SK-N-SH (cell line): ENCODE measurements around the gene TCF12. TPM values are rescaled to one million over a fixed set of nuclear protein-coding genes. Genes with fewer than 3 reads are reported as not detected.

Experiments used
- CTCF ChIA-PET: fragments of 300-600, 350-600 bp; formaldehyde crosslinking; extraction: SDS; loops from one replicate; lab custom pipeline; 2021; lab: Yijun Ruan, JAX
- POLR2A ChIA-PET: fragments of 350-600 bp; sonication (Branson Sonifier 250); formaldehyde crosslinking; extraction: SDS; loops from one replicate; lab custom pipeline; 2020; ENCODE audit warnings: antibody characterized with exemption, inconsistent platforms; lab: Yijun Ruan, JAX
- DNase-seq: peaks from one replicate; pipeline ENCODE4 v3.0.0; 2012
- H2AFZ ChIP-seq: fragments of 200-600 bp; sonication (generic); 2 replicates; pipeline ENCODE4 v1.8.1; 2016; ENCODE audit warnings: antibody characterized with exemption, mild to moderate bottlenecking, low read depth
- H3F3A ChIP-seq: fragments of 200-600 bp; sonication (generic); replicated peaks from 2 replicates; pipeline ENCODE3; 2016; ENCODE audit warnings: antibody characterized with exemption, mild to moderate bottlenecking; ENCODE audit not compliant: insufficient read depth
- H3K27ac ChIP-seq, 2 experiments: fragments of 200-500 bp in 1 of 2; fragments of 200-600 bp in 1 of 2; sonication (Bioruptor generic) in 1 of 2; sonication (generic), shearing (Covaris generic) in 1 of 2; 2 replicates each; pipeline versions ENCODE4 v1.5.1 to v1.6.1; 2014 to 2016; ENCODE audit warnings: low read depth in 2 of 2, inconsistent platforms in 1 of 2, low read length in 1 of 2, mild to moderate bottlenecking in 1 of 2, mixed read lengths in 1 of 2
- H3K27me3 ChIP-seq: fragments of 200-600 bp; sonication (generic), shearing (Covaris generic); 2 replicates; pipeline ENCODE4 v1.6.1; 2016; ENCODE audit warnings: mixed run types; ENCODE audit not compliant: insufficient read depth
- H3K36me3 ChIP-seq, 2 experiments: fragments of 200-500 bp in 1 of 2; fragments of 200-600 bp in 1 of 2; sonication (Bioruptor generic) in 1 of 2; sonication (generic) in 1 of 2; replicated peaks in 1 of 2; 2 replicates each; pipeline versions ENCODE3 to v1.5.1; 2014 to 2016; ENCODE audit warnings: low read length in 1 of 2, mild to moderate bottlenecking in 1 of 2; ENCODE audit not compliant: insufficient read depth in 2 of 2, control insufficient read depth in 1 of 2
- H3K4me1 ChIP-seq, 2 experiments: fragments of 200-500 bp in 1 of 2; fragments of 200-600 bp in 1 of 2; sonication (Bioruptor generic) in 1 of 2; sonication (generic), shearing (Covaris generic) in 1 of 2; 2 replicates each; pipeline versions ENCODE4 v1.5.1 to v1.6.1; 2014 to 2016; ENCODE audit warnings: low read depth in 1 of 2, low read length in 1 of 2, mixed run types in 1 of 2; ENCODE audit not compliant: insufficient read depth in 2 of 2, control insufficient read depth in 1 of 2
- H3K4me2 ChIP-seq: fragments of 200-600 bp; sonication (generic), shearing (Covaris generic); 2 replicates; pipeline ENCODE4 v1.6.1; 2017; ENCODE audit warnings: mixed run types
- H3K4me3 ChIP-seq, 2 experiments: fragments of 200-500 bp in 1 of 2; fragments of 200-600 bp in 1 of 2; sonication (Bioruptor generic) in 1 of 2; sonication (generic), shearing (Covaris generic) in 1 of 2; 2 replicates each; pipeline versions ENCODE4 v1.5.1 to v1.8.1; 2014 to 2016; ENCODE audit warnings: low read depth in 2 of 2, inconsistent platforms in 1 of 2, low read length in 1 of 2, mild to moderate bottlenecking in 1 of 2, mixed read lengths in 1 of 2, moderate library complexity in 1 of 2
- H3K79me2 ChIP-seq: fragments of 200-600 bp; sonication (generic); 2 replicates; pipeline ENCODE4 v1.8.1; 2017; ENCODE audit warnings: mild to moderate bottlenecking; ENCODE audit not compliant: insufficient read depth
- H3K9ac ChIP-seq: fragments of 200-600 bp; sonication (generic); 2 replicates; pipeline ENCODE4 v1.6.1; 2017; ENCODE audit warnings: mixed run types
- H3K9me2 ChIP-seq: fragments of 200-600 bp; sonication (generic); 2 replicates; pipeline ENCODE4 v1.6.1; 2017; ENCODE audit warnings: mixed run types
- H3K9me3 ChIP-seq: fragments of 200-600 bp; sonication (generic); 2 replicates; pipeline ENCODE4 v1.6.1; 2017; ENCODE audit warnings: mixed run types, mild to moderate bottlenecking, moderate library complexity
- H4K20me1 ChIP-seq: fragments of 200-600 bp; sonication (generic); 2 replicates; pipeline ENCODE4 v1.6.1; 2017; ENCODE audit warnings: mild to moderate bottlenecking, mixed run types; ENCODE audit not compliant: insufficient read depth
- CHD2 ChIP-seq: fragments of 150-350 bp; IDR thresholded peaks from 2 replicates; pipeline ENCODE4 v1.6.1; 2018; ENCODE audit warnings: low read length; ENCODE audit not compliant: partially characterized antibody
- EZH2phosphoT487 ChIP-seq: fragments of 200-600 bp; sonication (generic); IDR thresholded peaks from 2 replicates; pipeline ENCODE4 v1.6.1; 2017; ENCODE audit warnings: low read depth, mixed run types, mild to moderate bottlenecking, antibody characterized with exemption, moderate library complexity, borderline replicate concordance
- FOXJ3 ChIP-seq: sonication (generic); formaldehyde crosslinking; IDR thresholded peaks from 2 replicates; pipeline ENCODE4 v1.5.1; 2020; ENCODE audit warnings: mild to moderate bottlenecking, missing genetic modification reagents
- FOXM1 ChIP-seq: IDR thresholded peaks from 2 replicates; pipeline ENCODE4 v1.4.0; 2012; ENCODE audit warnings: low read depth, mild to moderate bottlenecking
- JUND ChIP-seq: IDR thresholded peaks from 2 replicates; pipeline ENCODE4 v1.4.0; 2012
- MEF2A ChIP-seq: IDR thresholded peaks from 2 replicates; pipeline ENCODE4 v1.4.0; 2012; ENCODE audit warnings: low read depth, borderline replicate concordance
- MXI1 ChIP-seq: IDR thresholded peaks from 2 replicates; pipeline ENCODE4 v1.6.1; 2012; ENCODE audit warnings: mild to moderate bottlenecking, low read depth, low read length, improper control_type of control experiment
- NRF1 ChIP-seq: IDR thresholded peaks from 2 replicates; pipeline ENCODE4 v1.6.1; 2012; ENCODE audit warnings: low read depth, mild to moderate bottlenecking, low read length
- POLR2AphosphoS5 ChIP-seq: IDR thresholded peaks from 2 replicates; pipeline ENCODE4 v1.6.1; 2012; ENCODE audit warnings: low read depth, low read length
- RAD21 ChIP-seq: IDR thresholded peaks from 2 replicates; pipeline ENCODE4 v1.6.1; 2012; ENCODE audit warnings: mild to moderate bottlenecking, low read length
- RFX5 ChIP-seq: IDR thresholded peaks from 2 replicates; pipeline ENCODE4 v1.6.1; 2012; ENCODE audit warnings: mild to moderate bottlenecking, improper control_type of control experiment, low read length
- RXRA ChIP-seq: IDR thresholded peaks from 2 replicates; pipeline ENCODE4 v1.4.0; 2012; ENCODE audit warnings: low read depth, mild to moderate bottlenecking, borderline replicate concordance
- SIN3A ChIP-seq: IDR thresholded peaks from 2 replicates; pipeline ENCODE4 v1.6.1; 2012; ENCODE audit warnings: low read depth, mild to moderate bottlenecking, low read length, moderate library complexity, borderline replicate concordance
- SMC3 ChIP-seq: IDR thresholded peaks from 2 replicates; pipeline ENCODE4 v1.6.1; 2012; ENCODE audit warnings: low read depth, low read length, improper control_type of control experiment
- TCF12 ChIP-seq: IDR thresholded peaks from 2 replicates; pipeline ENCODE4 v1.4.0; 2012
- YY1 ChIP-seq: IDR thresholded peaks from 2 replicates; pipeline ENCODE4 v1.4.0; 2012; ENCODE audit warnings: low read depth, mild to moderate bottlenecking
- WGBS: methylation state at CpG from one replicate; pipeline ENCODE4 v1.1.6; 2017; ENCODE audit warnings: low lambda C conversion rate; 5-methylcytosine and 5-hydroxymethylcytosine counted together
- polyA plus RNA-seq, 3 experiments: library from polyadenylated mRNA; depleted of rRNA; stranded (reverse); fragments of >200 nt; gene quantifications; 2 replicates each; pipeline ENCODE4 v1.2.3, GENCODE V29; 2012
- TF ChIP-seq, protein P1 (sequence below): fragments of 150-350 bp; IDR thresholded peaks from 2 replicates; pipeline ENCODE4 v1.6.1; 2017; ENCODE audit warnings: antibody characterized with exemption, low read length, low read depth, borderline replicate concordance
- TF ChIP-seq, protein P2 (sequence below): IDR thresholded peaks from 2 replicates; pipeline ENCODE4 v1.4.0; 2012; ENCODE audit warnings: low read depth, borderline replicate concordance
- TF ChIP-seq, protein P3 (sequence below): IDR thresholded peaks from 2 replicates; pipeline ENCODE4 v1.6.1; 2012; ENCODE audit warnings: mild to moderate bottlenecking, low read depth, low read length, moderate library complexity

Gene TCF12
- polyA plus RNA-seq, 1 of the 3 experiments (the other 2 are of a cell fraction) = 49.6 TPM

DNA sequence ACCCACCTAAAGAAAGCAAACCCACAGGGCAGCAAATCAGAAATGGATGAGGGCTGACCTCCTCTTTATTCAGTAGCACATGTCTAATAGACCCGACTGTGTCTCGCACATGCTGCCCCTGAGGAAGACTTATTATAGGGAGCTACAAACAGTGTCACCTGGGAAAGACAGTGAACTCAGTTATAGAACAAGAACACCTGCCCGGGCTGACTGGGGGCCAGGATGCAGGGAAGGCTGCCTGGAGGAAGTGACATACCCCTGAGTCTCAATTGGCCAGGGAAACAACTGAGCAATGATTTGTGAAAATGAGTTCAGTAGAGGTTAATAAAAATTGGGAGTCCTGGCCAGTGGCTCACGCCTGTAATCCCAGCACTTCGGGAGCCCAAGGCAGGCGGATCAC is 379.2 kb downstream of the TCF12 start:
- no peak overlapping the region for H3K4me2 ChIP-seq
- peaks cover 8% of the 10 kb centered on the region for H3F3A ChIP-seq
- H3K9me2 ChIP-seq = no peaks in the 10 kb centered on the region
- no peak overlapping the region for H3K9ac ChIP-seq
- H3K4me1 ChIP-seq = no peaks in the 10 kb centered on the region; a peak in 1 of 4 replicates
- no peaks in the 10 kb centered on the region for H3K9me3 ChIP-seq
- H3K27ac ChIP-seq = no peak overlapping the region
- DNase-seq = no peak
- H2AFZ ChIP-seq = no peak overlapping the region
- H3K79me2 ChIP-seq = no peaks in the 10 kb centered on the region; the same call in 1 of the 2 replicates
- H3K27me3 ChIP-seq = no peaks in the 10 kb centered on the region
- CTCF ChIA-PET = interaction anchor here (1.8 to 2.2 kb wide), 3 partner anchors 9 to 159 kb away, joined by 4 to 22 read pairs (median 7); no protein-coding TSS in a partner anchor
- 93% methylated on average over 6 of the region's 6 CpGs for WGBS
- no peak overlapping the region for H3K4me3 ChIP-seq
- no peaks in the 10 kb centered on the region for H4K20me1 ChIP-seq
- TF ChIP-seq, protein P1, sequence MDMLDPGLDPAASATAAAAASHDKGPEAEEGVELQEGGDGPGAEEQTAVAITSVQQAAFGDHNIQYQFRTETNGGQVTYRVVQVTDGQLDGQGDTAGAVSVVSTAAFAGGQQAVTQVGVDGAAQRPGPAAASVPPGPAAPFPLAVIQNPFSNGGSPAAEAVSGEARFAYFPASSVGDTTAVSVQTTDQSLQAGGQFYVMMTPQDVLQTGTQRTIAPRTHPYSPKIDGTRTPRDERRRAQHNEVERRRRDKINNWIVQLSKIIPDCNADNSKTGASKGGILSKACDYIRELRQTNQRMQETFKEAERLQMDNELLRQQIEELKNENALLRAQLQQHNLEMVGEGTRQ = no peak
- TF ChIP-seq JUND (no peak), MXI1 (no peak), TCF12 (no peak), FOXJ3 (CRISPR knock-in tag) (no peak), FOXM1 (no peak), CHD2 (no peak), RFX5 (no peak), NRF1 (no peak), POLR2AphosphoS5 (no peak), YY1 (no peak), SMC3 (no peak), SIN3A (no peak)
- TF ChIP-seq, protein P2, sequence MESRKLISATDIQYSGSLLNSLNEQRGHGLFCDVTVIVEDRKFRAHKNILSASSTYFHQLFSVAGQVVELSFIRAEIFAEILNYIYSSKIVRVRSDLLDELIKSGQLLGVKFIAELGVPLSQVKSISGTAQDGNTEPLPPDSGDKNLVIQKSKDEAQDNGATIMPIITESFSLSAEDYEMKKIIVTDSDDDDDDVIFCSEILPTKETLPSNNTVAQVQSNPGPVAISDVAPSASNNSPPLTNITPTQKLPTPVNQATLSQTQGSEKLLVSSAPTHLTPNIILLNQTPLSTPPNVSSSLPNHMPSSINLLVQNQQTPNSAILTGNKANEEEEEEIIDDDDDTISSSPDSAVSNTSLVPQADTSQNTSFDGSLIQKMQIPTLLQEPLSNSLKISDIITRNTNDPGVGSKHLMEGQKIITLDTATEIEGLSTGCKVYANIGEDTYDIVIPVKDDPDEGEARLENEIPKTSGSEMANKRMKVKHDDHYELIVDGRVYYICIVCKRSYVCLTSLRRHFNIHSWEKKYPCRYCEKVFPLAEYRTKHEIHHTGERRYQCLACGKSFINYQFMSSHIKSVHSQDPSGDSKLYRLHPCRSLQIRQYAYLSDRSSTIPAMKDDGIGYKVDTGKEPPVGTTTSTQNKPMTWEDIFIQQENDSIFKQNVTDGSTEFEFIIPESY = no peak
- POLR2A ChIA-PET = no interaction called here
- H3K36me3 ChIP-seq = peaks cover 0 to 15% of the 10 kb centered on the region in 2 experiments

DNA sequence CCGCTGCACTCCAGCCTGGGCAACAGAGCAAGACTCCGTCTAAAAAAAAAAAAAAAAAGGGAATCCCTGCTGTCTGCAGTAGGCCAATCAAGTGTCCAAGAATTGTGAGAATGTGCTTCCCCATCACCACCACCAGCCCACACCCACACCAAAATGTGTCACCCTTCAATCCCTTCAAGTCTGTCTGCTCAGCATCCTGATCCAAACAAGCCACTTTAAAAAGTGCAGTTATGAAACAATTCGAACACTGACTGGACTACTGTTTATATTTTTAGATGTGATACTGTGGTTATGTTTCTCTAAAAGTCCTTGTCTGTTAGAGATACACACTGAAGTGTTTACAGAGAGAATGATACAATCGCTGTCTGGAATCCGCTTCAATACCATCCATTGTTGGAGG is 379.8 kb downstream of the TCF12 start:
- CTCF ChIA-PET = interaction anchor here (2.1 to 2.2 kb wide), 2 partner anchors 8 to 160 kb away, joined by 7 to 22 read pairs; no protein-coding TSS in a partner anchor
- TF ChIP-seq JUND (no peak), CHD2 (no peak), SMC3 (no peak), RFX5 (no peak), NRF1 (no peak), MEF2A (no peak), POLR2AphosphoS5 (no peak), RAD21 (no peak), RXRA (no peak), EZH2phosphoT487 (no peak)
- TF ChIP-seq, protein P1 = no peak
- TF ChIP-seq, protein P3, sequence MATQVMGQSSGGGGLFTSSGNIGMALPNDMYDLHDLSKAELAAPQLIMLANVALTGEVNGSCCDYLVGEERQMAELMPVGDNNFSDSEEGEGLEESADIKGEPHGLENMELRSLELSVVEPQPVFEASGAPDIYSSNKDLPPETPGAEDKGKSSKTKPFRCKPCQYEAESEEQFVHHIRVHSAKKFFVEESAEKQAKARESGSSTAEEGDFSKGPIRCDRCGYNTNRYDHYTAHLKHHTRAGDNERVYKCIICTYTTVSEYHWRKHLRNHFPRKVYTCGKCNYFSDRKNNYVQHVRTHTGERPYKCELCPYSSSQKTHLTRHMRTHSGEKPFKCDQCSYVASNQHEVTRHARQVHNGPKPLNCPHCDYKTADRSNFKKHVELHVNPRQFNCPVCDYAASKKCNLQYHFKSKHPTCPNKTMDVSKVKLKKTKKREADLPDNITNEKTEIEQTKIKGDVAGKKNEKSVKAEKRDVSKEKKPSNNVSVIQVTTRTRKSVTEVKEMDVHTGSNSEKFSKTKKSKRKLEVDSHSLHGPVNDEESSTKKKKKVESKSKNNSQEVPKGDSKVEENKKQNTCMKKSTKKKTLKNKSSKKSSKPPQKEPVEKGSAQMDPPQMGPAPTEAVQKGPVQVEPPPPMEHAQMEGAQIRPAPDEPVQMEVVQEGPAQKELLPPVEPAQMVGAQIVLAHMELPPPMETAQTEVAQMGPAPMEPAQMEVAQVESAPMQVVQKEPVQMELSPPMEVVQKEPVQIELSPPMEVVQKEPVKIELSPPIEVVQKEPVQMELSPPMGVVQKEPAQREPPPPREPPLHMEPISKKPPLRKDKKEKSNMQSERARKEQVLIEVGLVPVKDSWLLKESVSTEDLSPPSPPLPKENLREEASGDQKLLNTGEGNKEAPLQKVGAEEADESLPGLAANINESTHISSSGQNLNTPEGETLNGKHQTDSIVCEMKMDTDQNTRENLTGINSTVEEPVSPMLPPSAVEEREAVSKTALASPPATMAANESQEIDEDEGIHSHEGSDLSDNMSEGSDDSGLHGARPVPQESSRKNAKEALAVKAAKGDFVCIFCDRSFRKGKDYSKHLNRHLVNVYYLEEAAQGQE = no peak

More for the DNA sequence above, 379.8 kb downstream of the TCF12 start:
- no peak overlapping the region for H3K27ac ChIP-seq
- no peak for DNase-seq
- H2AFZ ChIP-seq = no peak overlapping the region
- H3K79me2 ChIP-seq = no peaks in the 10 kb centered on the region
- H3K27me3 ChIP-seq = no peaks in the 10 kb centered on the region
- peaks cover 0 to 9% of the 10 kb centered on the region in 2 experiments for H3K36me3 ChIP-seq
- H3K9me3 ChIP-seq = no peaks in the 10 kb centered on the region
- no peaks in the 10 kb centered on the region for H4K20me1 ChIP-seq
- H3K4me2 ChIP-seq = no peak overlapping the region
- WGBS = 91% methylated on average over 5 of the region's 5 CpGs
- H3F3A ChIP-seq = peaks cover 2% of the 10 kb centered on the region
- H3K9me2 ChIP-seq = no peaks in the 10 kb centered on the region
- no peak overlapping the region for H3K4me3 ChIP-seq
- no peaks in the 10 kb centered on the region; a peak in 1 of 4 replicates for H3K4me1 ChIP-seq
- POLR2A ChIA-PET = no interaction called here
- H3K9ac ChIP-seq = no peak overlapping the region
